WTC11 (cell line): ENCODE data around the gene RNF183. TPM values are rescaled to one million over a fixed set of nuclear protein-coding genes. Genes with fewer than 3 reads are reported as not detected.

Experiments used
- ATAC-seq: fragments of 200-7000 bp; cut with Tn5 transposase; 2 replicates; pipeline ENCODE4 v1.10.0; 2021; ENCODE audit warnings: mild to moderate bottlenecking, moderate library complexity
- CTCF ChIA-PET: fragments of 300-600 bp; sonication (Branson Sonifier 250); formaldehyde crosslinking; loops from one replicate; lab custom pipeline; 2021; ENCODE audit warnings: antibody characterized with exemption; lab: Charles Lee
- POLR2A ChIA-PET: fragments of 350-600 bp; sonication (Branson Sonifier 250); formaldehyde crosslinking; loops from one replicate; lab custom pipeline; 2021; ENCODE audit warnings: antibody characterized with exemption; lab: Charles Lee
- DNase-seq: peaks from one replicate; pipeline ENCODE4 v3.0.0; 2021; ENCODE audit warnings: low spot score
- H3K27ac Mint-ChIP-seq: 2 replicates; pipeline ENCODE4 v1.8.0; 2021; ENCODE audit warnings: mixed read lengths
- H3K27me3 Mint-ChIP-seq: 2 replicates; pipeline ENCODE4 v1.8.0; 2021; ENCODE audit warnings: low read depth, mild to moderate bottlenecking, moderate library complexity, mixed read lengths
- H3K36me3 Mint-ChIP-seq: 2 replicates; pipeline ENCODE4 v1.8.0; 2021; ENCODE audit warnings: mixed read lengths
- H3K4me1 Mint-ChIP-seq: 2 replicates; pipeline ENCODE4 v1.8.0; 2022; ENCODE audit warnings: mixed read lengths
- H3K4me3 Mint-ChIP-seq: 2 replicates; pipeline ENCODE4 v1.8.0; 2021; ENCODE audit warnings: mild to moderate bottlenecking, moderate library complexity, mixed read lengths
- H3K9me3 Mint-ChIP-seq: 2 replicates; pipeline ENCODE4 v1.8.0; 2021; ENCODE audit warnings: mixed read lengths
- CREM ChIP-seq: sonication (generic); formaldehyde crosslinking; IDR thresholded peaks from 2 replicates; pipeline ENCODE4 v1.8.1; 2022; ENCODE audit warnings: mild to moderate bottlenecking, missing genetic modification reagents, moderate library complexity
- MLX ChIP-seq: sonication (generic); formaldehyde crosslinking; IDR thresholded peaks from 2 replicates; pipeline ENCODE4 v1.8.1; 2023; ENCODE audit warnings: mild to moderate bottlenecking, missing genetic modification reagents, moderate library complexity
- NR3C1 ChIP-seq: sonication (generic); formaldehyde crosslinking; conservative IDR thresholded peaks from 2 replicates; pipeline ENCODE4 v1.8.1; 2023; ENCODE audit warnings: low read depth, mild to moderate bottlenecking, missing genetic modification reagents
- PRDM15 ChIP-seq: sonication (generic); formaldehyde crosslinking; IDR thresholded peaks from 2 replicates; pipeline ENCODE4 v1.8.0; 2022; ENCODE audit warnings: missing genetic modification reagents
- SMAD4 ChIP-seq: sonication (generic); formaldehyde crosslinking; IDR thresholded peaks from 2 replicates; pipeline ENCODE4 v1.8.0; 2022; ENCODE audit warnings: mild to moderate bottlenecking, missing genetic modification reagents
- ZNF219 ChIP-seq: sonication (generic); formaldehyde crosslinking; IDR thresholded peaks from 2 replicates; pipeline ENCODE4 v1.8.0; 2023; ENCODE audit warnings: missing genetic modification reagents, mild to moderate bottlenecking, borderline replicate concordance
- total RNA-seq: library from RNA; stranded (reverse); gene quantifications from 3 replicates; pipeline ENCODE4 v1.2.3, GENCODE V29; 2021
- TF ChIP-seq, protein P1 (sequence below): fragments of 250-450 bp; sonication (Bioruptor Pico); IDR thresholded peaks from 2 replicates; pipeline ENCODE4 v1.9.0; 2021; ENCODE audit warnings: moderate library complexity, mild to moderate bottlenecking, inconsistent platforms, borderline replicate concordance

Gene RNF183
- total RNA-seq, 1 experiment from 2014 or later: 0.17 TPM

DNA sequence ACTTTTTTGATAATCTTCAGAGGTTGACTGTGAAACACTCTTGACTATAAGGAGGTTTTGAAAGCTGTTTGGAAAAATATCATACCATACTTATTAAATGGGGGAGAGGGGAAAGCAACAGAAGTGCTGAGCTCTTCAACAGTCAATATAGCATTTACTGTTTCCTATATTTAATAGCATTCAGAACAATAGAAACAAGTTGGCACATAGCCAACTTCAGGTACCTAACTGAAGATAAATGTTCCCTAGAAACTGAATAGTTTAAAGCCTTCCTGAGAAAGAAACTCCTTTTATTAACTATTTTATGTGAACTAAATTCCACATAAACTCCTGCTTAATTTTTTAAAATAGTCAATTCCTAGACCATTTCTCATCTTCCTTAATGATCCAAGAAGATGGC lies 55.5 kb downstream of the RNF183 start:
- Mint-ChIP-seq H3K9me3 (peaks cover 8% of the 10 kb centered on the region), H3K27me3 (no peaks in the 10 kb centered on the region), H3K36me3 (peaks cover 14% of the 10 kb centered on the region), H3K4me3 (no peak overlapping the region), H3K27ac (no peak overlapping the region), H3K4me1 (peaks cover 4% of the 10 kb centered on the region; the same call in 1 of the 2 replicates)
- CTCF ChIA-PET: no interaction called here
- no peak for ATAC-seq
- POLR2A ChIA-PET: no interaction called here
- TF ChIP-seq, protein P1, sequence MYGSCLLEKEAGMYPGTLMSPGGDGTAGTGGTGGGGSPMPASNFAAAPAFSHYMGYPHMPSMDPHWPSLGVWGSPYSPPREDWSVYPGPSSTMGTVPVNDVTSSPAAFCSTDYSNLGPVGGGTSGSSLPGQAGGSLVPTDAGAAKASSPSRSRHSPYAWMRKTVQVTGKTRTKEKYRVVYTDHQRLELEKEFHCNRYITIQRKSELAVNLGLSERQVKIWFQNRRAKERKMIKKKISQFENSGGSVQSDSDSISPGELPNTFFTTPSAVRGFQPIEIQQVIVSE: no peak
- no peak for TF ChIP-seq SMAD4 (CRISPR knock-in tag)
- no peak for TF ChIP-seq NR3C1 (CRISPR knock-in tag)
- TF ChIP-seq PRDM15 (CRISPR knock-in tag): no peak
- no peak for TF ChIP-seq ZNF219 (CRISPR knock-in tag)
- TF ChIP-seq CREM (CRISPR knock-in tag): no peak
- no peak for TF ChIP-seq MLX (CRISPR knock-in tag)
- no peak for DNase-seq

Other genes starting within 250 kb of the RNF183 start
- 4.6 to 5.6 TPM (median 5.2 TPM) in 3 replicates for gene ZFP37, start 246.7 kb downstream of the RNF183 start, total RNA-seq
- gene SLC31A2, start 152.4 kb downstream of the RNF183 start, total RNA-seq: 1.7 to 2.0 TPM (median 1.8 TPM) in 3 replicates
- 13.5 to 14.9 TPM (median 13.9 TPM) in 3 replicates for gene FKBP15, start 82.1 kb downstream of the RNF183 start, total RNA-seq
- 41.6 to 43.9 TPM (median 43.6 TPM) in 3 replicates for gene SLC31A1, start 81.8 kb downstream of the RNF183 start, total RNA-seq
- 36.9 to 39.8 TPM (median 37.0 TPM) in 3 replicates for gene CDC26, start 27.8 kb downstream of the RNF183 start, total RNA-seq
- 29.0 to 32.4 TPM (median 30.4 TPM) in 3 replicates for gene PRPF4, start 27.7 kb downstream of the RNF183 start, total RNA-seq
- 0.37 to 0.71 TPM (median 0.46 TPM) in 3 replicates for gene WDR31, start 36.9 kb upstream of the RNF183 start, total RNA-seq
- gene BSPRY, start 46.2 kb upstream of the RNF183 start, total RNA-seq: 6.4 to 8.0 TPM (median 7.2 TPM) in 3 replicates
- gene HDHD3, start 73.6 kb upstream of the RNF183 start, total RNA-seq: 15.7 to 17.2 TPM (median 16.6 TPM) in 3 replicates
- 14.7 to 15.9 TPM (median 15.5 TPM) in 3 replicates for gene ALAD, start 97.9 kb upstream of the RNF183 start, total RNA-seq
- 39.7 to 43.6 TPM (median 42.4 TPM) in 3 replicates for gene POLE3, start 107.3 kb upstream of the RNF183 start, total RNA-seq
- 0.28 to 0.46 TPM (median 0.30 TPM) in 3 replicates for gene C9orf43, start 107.4 kb upstream of the RNF183 start, total RNA-seq
- 15.0 to 17.2 TPM (median 16.6 TPM) in 3 replicates for gene RGS3, start 160.4 kb upstream of the RNF183 start, total RNA-seq